Small intestine (tissue), 16 donors: ENCODE results near the gene FOXD3. TPM values are rescaled to one million over a fixed set of nuclear protein-coding genes. Genes with fewer than 3 reads are reported as not detected.

Source experiments
- DNase-seq, 2 donors: peaks; one replicate each; pipeline versions ENCODE4 v3.0.0 to v3.0.0-alpha.2; 2013
- FAIRE-seq: peaks from 2 replicates; lab custom pipeline; 2012; peaks lifted over from hg19 to GRCh38; lab: Jason Lieb, UNC
- H3K27ac ChIP-seq, 3 donors: one replicate each; pipeline ENCODE4 v1.5.1; 2013; ENCODE audit warnings: low read length in 2 of 3, mild to moderate bottlenecking in 2 of 3, control low read depth in 1 of 3, inconsistent platforms in 1 of 3, low read depth in 1 of 3, moderate library complexity in 1 of 3
- H3K27me3 ChIP-seq, 3 donors: one replicate each; pipeline ENCODE4 v1.6.1; 2013; ENCODE audit warnings: low read length in 3 of 3, inconsistent platforms in 1 of 3; ENCODE audit not compliant: control insufficient read depth in 3 of 3, insufficient read depth in 3 of 3
- H3K36me3 ChIP-seq, 3 donors: one replicate each; pipeline ENCODE4 v1.6.1; 2013; ENCODE audit warnings: low read length in 3 of 3, inconsistent platforms in 1 of 3, low read depth in 1 of 3, mild to moderate bottlenecking in 1 of 3, moderate library complexity in 1 of 3; ENCODE audit not compliant: control insufficient read depth in 3 of 3, insufficient read depth in 2 of 3
- H3K4me1 ChIP-seq, 3 donors: one replicate each; pipeline ENCODE4 v1.6.1; 2013; ENCODE audit warnings: low read length in 2 of 3, inconsistent platforms in 1 of 3, low read depth in 1 of 3, mild to moderate bottlenecking in 1 of 3, moderate library complexity in 1 of 3; ENCODE audit not compliant: control insufficient read depth in 3 of 3, insufficient read depth in 2 of 3
- H3K4me3 ChIP-seq, 3 donors: one replicate each; pipeline ENCODE4 v1.5.1; 2013; ENCODE audit warnings: low read length in 3 of 3, control low read depth in 1 of 3, inconsistent platforms in 1 of 3, low read depth in 1 of 3, mild to moderate bottlenecking in 1 of 3, moderate library complexity in 1 of 3
- H3K9me3 ChIP-seq, 2 donors: one replicate each; pipeline ENCODE4 v1.6.1; 2013; ENCODE audit warnings: low read depth in 1 of 2, low read length in 1 of 2; ENCODE audit not compliant: control insufficient read depth in 2 of 2, insufficient read depth in 1 of 2
- WGBS, 3 donors: extraction: QIAGEN DNeasy Blood & Tissue Kit; methylation state at CpG; one replicate each; pipeline ENCODE4 v1.1.7; 2013; 5-methylcytosine and 5-hydroxymethylcytosine counted together
- long read RNA-seq, 10 donors: transcript quantifications; one replicate each; lab custom pipeline, GENCODE V29; 2026
- polyA plus RNA-seq, 4 donors: library from polyadenylated mRNA; stranded (reverse) in 3 of 4; unstranded in 1 of 4; fragments of 200-250 nt in 3 of 4; fragments of 120-200 nt in 1 of 4; gene quantifications; one replicate each; pipeline versions ENCODE4 v1.2.1 to v1.2.3, GENCODE V29; 2013
- donor health status: healthy with polysubstance abuse.
- donor health status: control.
- donor health status: control.
- donor health status: Bipolar disorder and iron deficiency.
- donor health status: healthy.

Gene FOXD3
- polyA plus RNA-seq: under 1 TPM in 2 of 4 donors, not detected in 2; 0.37 to 0.54 TPM
- long read RNA-seq, donor 1: 0 reads
- long read RNA-seq, donor 2: 0 reads
- long read RNA-seq, donor 3, partial matches to known transcripts: 0 of 1 reads
- long read RNA-seq, donor 3, other reads (novel, unspliced or antisense): 0 of 1 reads
- long read RNA-seq, donor 4: 0 reads
- long read RNA-seq, donor 5, partial matches to known transcripts: 0 of 2 reads
- long read RNA-seq, donor 5, other reads (novel, unspliced or antisense): 0 of 2 reads
- long read RNA-seq, donor 6: 0 reads
- long read RNA-seq, donor 7: 0 reads
- long read RNA-seq, donor 8, partial matches to known transcripts: 0 of 1 reads
- long read RNA-seq, donor 8, other reads (novel, unspliced or antisense): 0 of 1 reads
- long read RNA-seq, donor 9: 0 reads
- long read RNA-seq, donor 10, transcript FOXD3-201 (1 exons, 2,086 nt): major isoform, 6 of 6 reads
- long read RNA-seq, donor 10, partial matches to known transcripts: 0 of 6 reads
- long read RNA-seq, donor 10, other reads (novel, unspliced or antisense): 0 of 6 reads

GRCh38 chr1:63322114-63322943, at the start of gene FOXD3:
Gene FOXD3, plus strand, starts transcription at chr1:63322567. Its CDS starts 492 bp downstream, at chr1:63323059.
- WGBS, 3 donors: 1 to 2% (median 1%) methylated on average over 65 to 85 of the region's 85 CpGs
- peaks cover 11 to 87% (median 67%) of the 10 kb centered on the region in 3 donors for H3K27me3 ChIP-seq
- H3K27ac ChIP-seq: no peak within 1 kb of the TSS
- H3K4me1 ChIP-seq: peaks cover under 1 to 12% (median 2%) of the 10 kb centered on the region in 3 donors
- peak within 1 kb of the TSS; percentile 32 to 60 (median 38) for H3K4me3 ChIP-seq
- H3K9me3 ChIP-seq: peaks cover 0 to 11% of the 10 kb centered on the region in 2 donors
- FAIRE-seq: no peak
- peak; percentile 48 to 78 for DNase-seq
- H3K36me3 ChIP-seq: no peaks in the 10 kb centered on the region

DNA sequence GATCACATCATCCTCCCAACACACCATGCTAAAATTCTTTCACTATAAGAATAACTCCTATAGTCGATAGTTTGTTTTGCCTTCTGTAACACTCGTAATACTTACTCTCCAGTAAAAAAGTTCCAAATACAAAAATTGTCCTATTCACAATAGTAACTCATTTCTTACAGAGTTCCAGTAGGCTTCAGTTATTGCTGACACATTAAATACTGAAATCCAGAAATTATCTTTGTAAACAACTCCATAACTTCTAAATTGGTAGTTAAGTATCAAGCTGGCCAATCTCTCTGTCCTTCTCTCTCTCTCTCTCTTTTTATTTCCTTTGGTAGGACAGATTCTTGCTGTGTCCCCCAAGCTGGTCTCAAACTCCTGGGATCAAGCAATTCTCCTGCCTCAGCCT, 49.6 kb upstream of the FOXD3 start:
- WGBS, 3 donors: 84 to 94% (median 90%) methylated on average over 2 of the region's 2 CpGs
- Histone ChIP-seq H3K27me3 (no peaks in the 10 kb centered on the region), H3K4me1 (peaks cover 0 to 13% (median 0%) of the 10 kb centered on the region in 3 donors), H3K9me3 (no peaks in the 10 kb centered on the region), H3K27ac (no peak overlapping the region), H3K4me3 (no peak overlapping the region), H3K36me3 (no peaks in the 10 kb centered on the region)
- DNase-seq: no peak
- FAIRE-seq: no peak

- Histone ChIP-seq H3K27me3 (no peaks in the 10 kb centered on the region), H3K27ac (no peak overlapping the region), H3K9me3 (no peaks in the 10 kb centered on the region), H3K4me1 (peaks cover 0 to 20% (median 0%) of the 10 kb centered on the region in 3 donors), H3K4me3 (no peak overlapping the region), H3K36me3 (no peaks in the 10 kb centered on the region)
- DNase-seq (no peak), FAIRE-seq (no peak)
These were observed 48.0 kb upstream of the FOXD3 start for GRCh38 chr1:63274371-63274770.

DNA sequence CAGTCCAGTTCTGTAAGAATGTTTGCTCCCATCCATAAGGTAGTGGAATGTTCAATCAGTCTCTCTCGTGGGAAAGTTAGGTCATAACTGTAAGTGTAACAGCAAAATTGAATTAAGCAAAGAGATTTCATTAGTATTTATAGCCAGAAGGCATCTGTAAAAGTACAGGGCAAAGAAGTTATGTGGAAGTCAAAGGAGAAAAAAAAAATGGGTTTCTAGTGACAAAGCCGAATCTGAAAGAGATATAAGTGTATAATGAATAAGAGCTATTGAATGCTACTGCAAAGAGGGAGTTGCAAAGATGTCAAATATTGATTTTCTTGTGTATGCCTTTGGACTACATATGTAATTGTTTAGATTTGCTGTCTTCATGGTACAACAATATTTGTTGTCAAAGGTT, 47.4 kb upstream of the FOXD3 start:
- no peak for FAIRE-seq

GRCh38 chr1:63276624-63277023, 45.7 kb upstream of the FOXD3 start:
- H3K36me3 ChIP-seq: no peaks in the 10 kb centered on the region
- no peaks in the 10 kb centered on the region for H3K9me3 ChIP-seq
- peaks cover 0 to 20% (median 0%) of the 10 kb centered on the region in 3 donors for H3K4me1 ChIP-seq
- DNase-seq: no peak
- 65 to 74% (median 71%) methylated on average over 8 of the region's 8 CpGs for WGBS, 3 donors
- no peak for FAIRE-seq
- H3K4me3 ChIP-seq: no peak overlapping the region
- peak overlapping the region in 1 of 3 donors; percentile 59 for H3K27ac ChIP-seq
- H3K27me3 ChIP-seq: no peaks in the 10 kb centered on the region

More for the DNA sequence above, 47.4 kb upstream of the FOXD3 start:
- WGBS, 3 donors: 58 to 71% (median 67%) methylated on average over 2 of the region's 2 CpGs
- Histone ChIP-seq H3K9me3 (no peaks in the 10 kb centered on the region), H3K27ac (no peak overlapping the region), H3K4me1 (peaks cover 0 to 20% (median 0%) of the 10 kb centered on the region in 3 donors), H3K4me3 (no peak overlapping the region), H3K27me3 (no peaks in the 10 kb centered on the region), H3K36me3 (no peaks in the 10 kb centered on the region)
- no peak for DNase-seq

- no peak for FAIRE-seq
These were observed 44.9 kb upstream of the FOXD3 start for GRCh38 chr1:63277195-63278192.

DNA sequence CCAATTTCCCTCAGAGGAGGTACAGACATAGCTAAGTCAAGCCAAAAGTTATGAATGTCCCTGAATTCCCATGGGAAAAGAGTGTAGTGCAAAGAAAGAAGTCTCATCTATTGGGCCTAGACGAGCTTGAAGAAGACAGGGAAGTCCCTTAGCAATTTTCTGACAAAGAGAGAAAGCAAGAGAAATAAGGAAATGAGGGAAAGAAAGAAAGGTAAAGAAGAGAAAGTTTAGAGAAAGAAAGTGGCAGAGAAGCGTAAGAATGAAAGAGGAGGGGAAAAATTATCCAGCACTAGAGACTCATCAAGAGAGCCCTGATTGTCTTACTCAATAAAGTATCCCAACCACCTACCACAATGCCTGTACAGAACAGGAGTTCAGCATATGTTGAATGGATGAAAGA, 40.6 kb upstream of the FOXD3 start:
- WGBS, 3 donors: 79 to 87% (median 83%) methylated on average over 2 of the region's 2 CpGs
- Histone ChIP-seq H3K4me3 (no peak overlapping the region), H3K27ac (no peak overlapping the region), H3K4me1 (peaks cover 0 to 16% (median 0%) of the 10 kb centered on the region in 3 donors), H3K36me3 (no peaks in the 10 kb centered on the region), H3K27me3 (no peaks in the 10 kb centered on the region), H3K9me3 (peaks cover 0 to 2% of the 10 kb centered on the region in 2 donors)
- FAIRE-seq (no peak), DNase-seq (no peak)

More at GRCh38 chr1:63277195-63278192, 44.9 kb upstream of the FOXD3 start:
- WGBS, 3 donors: 25 to 60% (median 38%) methylated on average over 3 of the region's 3 CpGs
- DNase-seq: peak; percentile 88 to 93
- Histone ChIP-seq H3K4me1 (peaks cover 0 to 20% (median 0%) of the 10 kb centered on the region in 3 donors), H3K36me3 (no peaks in the 10 kb centered on the region), H3K9me3 (no peaks in the 10 kb centered on the region), H3K27ac (peak overlapping the region in 2 of 3 donors; percentile 41 to 59), H3K27me3 (no peaks in the 10 kb centered on the region), H3K4me3 (no peak overlapping the region)
